IMR-90 (cell line): ENCODE measurements around the gene IP6K1. TPM values are rescaled to one million over a fixed set of nuclear protein-coding genes. Genes with fewer than 3 reads are reported as not detected.

Source experiments
- ATAC-seq: fragments of 200-7000 bp; cut with Tn5 transposase; 2 replicates; pipeline ENCODE4 v1.9.1; 2020; ENCODE audit warnings: low read depth, mild to moderate bottlenecking, moderate library complexity
- BruUV-seq: library from RNA; stranded (reverse); fragments of 400-500 nt; replicated peaks from 2 replicates; lab custom pipeline; 2021; lab: Mats Ljungman, UMichigan
- CTCF ChIA-PET: fragments of 300-600 bp; formaldehyde crosslinking; extraction: SDS; loops from one replicate; lab custom pipeline; 2021; ENCODE audit warnings: antibody characterized with exemption; lab: Yijun Ruan, JAX
- POLR2A ChIA-PET: fragments of 300-600 bp; sonication (Branson Sonifier 250); formaldehyde crosslinking; loops from one replicate; lab custom pipeline; 2022; ENCODE audit warnings: antibody characterized with exemption; ENCODE audit not compliant: unreplicated experiment; lab: Charles Lee
- DNase-seq: peaks from one replicate; pipeline ENCODE4 v3.0.0; 2013
- H2AFZ ChIP-seq: replicated peaks from 2 replicates; pipeline ENCODE3; 2013; ENCODE audit warnings: low read length, mild to moderate bottlenecking; ENCODE audit not compliant: poor library complexity
- H2AK5ac ChIP-seq: 2 replicates; pipeline ENCODE4 v1.6.1; 2013; ENCODE audit warnings: low read depth, low read length, inconsistent platforms
- H2AK9ac ChIP-seq: replicated peaks from 2 replicates; pipeline ENCODE3; 2013; ENCODE audit warnings: mild to moderate bottlenecking, low read depth, low read length, moderate library complexity; ENCODE audit not compliant: poor library complexity
- H2BK120ac ChIP-seq: 2 replicates; pipeline ENCODE4 v1.6.1; 2013; ENCODE audit warnings: low read depth, low read length, inconsistent platforms
- H2BK15ac ChIP-seq: 3 replicates; pipeline ENCODE4 v1.6.1; 2013; ENCODE audit warnings: low read depth, low read length, inconsistent platforms
- H2BK20ac ChIP-seq: 2 replicates; pipeline ENCODE4 v1.6.1; 2013; ENCODE audit warnings: low read depth, mild to moderate bottlenecking, inconsistent platforms, low read length, moderate library complexity
- H2BK5ac ChIP-seq: 2 replicates; pipeline ENCODE4 v1.6.1; 2013; ENCODE audit warnings: mild to moderate bottlenecking, low read depth, low read length, inconsistent platforms; ENCODE audit not compliant: poor library complexity, severe bottlenecking
- H3K14ac ChIP-seq: replicated peaks from 2 replicates; pipeline ENCODE4 v1.6.1; 2013; ENCODE audit warnings: low read depth, low read length, inconsistent platforms
- H3K18ac ChIP-seq: 2 replicates; pipeline ENCODE4 v1.6.1; 2013; ENCODE audit warnings: low read depth, low read length, control low read depth
- H3K23ac ChIP-seq: 2 replicates; pipeline ENCODE4 v1.6.1; 2013; ENCODE audit warnings: low read depth, low read length, inconsistent platforms
- H3K27ac ChIP-seq: 2 replicates; pipeline ENCODE4 v1.5.1; 2013; ENCODE audit warnings: mild to moderate bottlenecking, control low read depth, low read length; ENCODE audit not compliant: insufficient read depth
- H3K27me3 ChIP-seq: 2 replicates; pipeline ENCODE4 v1.6.1; 2013; ENCODE audit warnings: low read length; ENCODE audit not compliant: control insufficient read depth, insufficient read depth
- H3K36me3 ChIP-seq: 2 replicates; pipeline ENCODE4 v1.6.1; 2013; ENCODE audit warnings: low read length, mixed read lengths; ENCODE audit not compliant: control insufficient read depth, insufficient read depth
- H3K4ac ChIP-seq: 2 replicates; pipeline ENCODE4 v1.6.1; 2013; ENCODE audit warnings: low read depth, low read length, inconsistent platforms
- H3K4me1 ChIP-seq: 2 replicates; pipeline ENCODE4 v1.6.1; 2013; ENCODE audit warnings: low read length, mixed read lengths; ENCODE audit not compliant: control insufficient read depth, insufficient read depth
- H3K4me2 ChIP-seq: 2 replicates; pipeline ENCODE4 v1.6.1; 2013; ENCODE audit warnings: low read depth, mild to moderate bottlenecking, control low read depth, low read length, moderate library complexity
- H3K4me3 ChIP-seq: 2 replicates; pipeline ENCODE4 v1.5.1; 2013; ENCODE audit warnings: low read depth, mild to moderate bottlenecking, control low read depth, low read length, moderate library complexity; ENCODE audit not compliant: insufficient read depth
- H3K56ac ChIP-seq: 2 replicates; pipeline ENCODE4 v1.6.1; 2013; ENCODE audit warnings: low read length, inconsistent platforms; ENCODE audit not compliant: insufficient read depth; ENCODE audit errors: extremely low read depth
- H3K79me1 ChIP-seq, 2 experiments: 2 replicates each; pipeline ENCODE4 v1.6.1; 2013; ENCODE audit warnings: low read length in 2 of 2, inconsistent platforms in 1 of 2, low read depth in 1 of 2
- H3K9ac ChIP-seq: 2 replicates; pipeline ENCODE4 v1.6.1; 2013; ENCODE audit warnings: low read depth, low read length, control low read depth
- H3K9me1 ChIP-seq: 2 replicates; pipeline ENCODE4 v1.6.1; 2013; ENCODE audit warnings: low read length, inconsistent platforms; ENCODE audit not compliant: insufficient read depth
- H3K9me3 ChIP-seq: 2 replicates; pipeline ENCODE4 v1.6.1; 2013; ENCODE audit warnings: low read length; ENCODE audit not compliant: control insufficient read depth, insufficient read depth
- H4K20me1 ChIP-seq: 2 replicates; pipeline ENCODE4 v1.6.1; 2013; ENCODE audit warnings: low read length, inconsistent platforms; ENCODE audit not compliant: insufficient read depth
- H4K5ac ChIP-seq: 2 replicates; pipeline ENCODE4 v1.6.1; 2013; ENCODE audit warnings: mild to moderate bottlenecking, low read depth, low read length, control low read depth
- H4K8ac ChIP-seq, 2 experiments: 2 replicates each; pipeline ENCODE4 v1.6.1; 2013; ENCODE audit warnings: low read depth in 2 of 2, low read length in 2 of 2, control low read depth in 1 of 2, inconsistent platforms in 1 of 2
- H4K91ac ChIP-seq: 2 replicates; pipeline ENCODE4 v1.6.1; 2013; ENCODE audit warnings: low read depth, low read length, inconsistent platforms; ENCODE audit not compliant: insufficient read depth
- BHLHE40 ChIP-seq: fragments of 150-350 bp; IDR thresholded peaks from 2 replicates; pipeline ENCODE4 v1.6.1; 2016; ENCODE audit warnings: mild to moderate bottlenecking, low read depth, low read length
- CEBPB ChIP-seq: IDR thresholded peaks from 2 replicates; pipeline ENCODE4 v1.6.1; 2012; ENCODE audit warnings: low read depth, low read length, improper control_type of control experiment
- CHD1 ChIP-seq: IDR thresholded peaks from 2 replicates; pipeline ENCODE4 v1.6.1; 2012; ENCODE audit warnings: low read depth, low read length, improper control_type of control experiment
- CTCF ChIP-seq: conservative IDR thresholded peaks from 2 replicates; pipeline ENCODE4 v1.5.1; 2012; ENCODE audit warnings: mild to moderate bottlenecking, low read depth, low read length, improper control_type of control experiment
- FOS ChIP-seq: fragments of 150-350 bp; IDR thresholded peaks from 2 replicates; pipeline ENCODE4 v1.6.1; 2016; ENCODE audit warnings: low read depth, low read length
- MAFK ChIP-seq: IDR thresholded peaks from 2 replicates; pipeline ENCODE4 v1.6.1; 2012; ENCODE audit warnings: low read depth, low read length, improper control_type of control experiment
- MAZ ChIP-seq: IDR thresholded peaks from 2 replicates; pipeline ENCODE4 v1.6.1; 2012; ENCODE audit warnings: low read depth, mild to moderate bottlenecking, low read length, improper control_type of control experiment, moderate library complexity, borderline replicate concordance
- MXI1 ChIP-seq: IDR thresholded peaks from 2 replicates; pipeline ENCODE4 v1.6.1; 2012; ENCODE audit warnings: low read depth, mild to moderate bottlenecking, low read length, moderate library complexity, borderline replicate concordance
- NFE2L2 ChIP-seq: fragments of 150-350 bp; IDR thresholded peaks from 2 replicates; pipeline ENCODE4 v1.6.1; 2016; ENCODE audit warnings: low read depth, mild to moderate bottlenecking, low read length
- POLR2A ChIP-seq: IDR thresholded peaks from 2 replicates; pipeline ENCODE4 v1.6.1; 2012; ENCODE audit warnings: mild to moderate bottlenecking, low read depth, low read length
- RAD21 ChIP-seq: IDR thresholded peaks from 2 replicates; pipeline ENCODE4 v1.6.1; 2012; ENCODE audit warnings: low read length, improper control_type of control experiment
- RCOR1 ChIP-seq: IDR thresholded peaks from 2 replicates; pipeline ENCODE4 v1.6.1; 2012; ENCODE audit warnings: mild to moderate bottlenecking, low read length, improper control_type of control experiment; ENCODE audit not compliant: insufficient replicate concordance
- RFX5 ChIP-seq: IDR thresholded peaks from 2 replicates; pipeline ENCODE4 v1.8.0; 2012; ENCODE audit warnings: low read depth, mild to moderate bottlenecking, low read length, moderate library complexity
- SMC3 ChIP-seq: fragments of 150-350 bp; IDR thresholded peaks from 2 replicates; pipeline ENCODE4 v1.6.1; 2016; ENCODE audit warnings: low read depth, mild to moderate bottlenecking, antibody characterized with exemption, low read length, moderate library complexity
- WGBS, 2 experiments: methylation state at CpG; one replicate each; pipeline versions ENCODE4 v1.1.5 to v1.1.7; 2013; ENCODE audit warnings: missing lambda C conversion rate in 2 of 2; ENCODE audit not compliant: insufficient read length in 1 of 2; ENCODE audit errors: extremely low coverage in 2 of 2; 5-methylcytosine and 5-hydroxymethylcytosine counted together
- dilution Hi-C: fragments of 300-500 bp; cut with HindIII; formaldehyde crosslinking; loops from one replicate; pipeline ENCODE4 v1.14.3; 2018; ENCODE audit warnings: low sequenced_read_pairs; ENCODE audit not compliant: unreplicated experiment
- in situ Hi-C: fragments of 300-500 bp; cut with MboI; formaldehyde crosslinking; loops from 3 replicates; pipeline ENCODE4 v1.14.3; 2019; ENCODE audit warnings: low sequenced_read_pairs, inconsistent platforms, mixed read lengths
- intact Hi-C: fragments of 100-400 bp; cut with micrococcal nuclease; formaldehyde crosslinking; loops from 2 replicates; pipeline ENCODE4 v1.10.0; 2022
- polyA plus RNA-seq, 3 experiments: library from polyadenylated mRNA; depleted of rRNA; stranded (reverse); fragments of >200 nt; gene quantifications; 2 replicates each; pipeline ENCODE4 v1.2.3, GENCODE V29; 2012; ENCODE audit warnings: low replicate concordance in 1 of 3
- total RNA-seq: library from RNA; depleted of rRNA; stranded (reverse); fragments of >200 nt; gene quantifications from 2 replicates; pipeline ENCODE4 v1.2.3, GENCODE V29; 2012
- TF ChIP-seq, protein P1 (sequence below): fragments of 150-350 bp; IDR thresholded peaks from 2 replicates; pipeline ENCODE4 v1.6.1; 2017; ENCODE audit warnings: mild to moderate bottlenecking, antibody characterized with exemption, low read length, low read depth
- TF ChIP-seq, protein P2 (sequence below): fragments of 150-350 bp; IDR thresholded peaks from 2 replicates; pipeline ENCODE4 v1.6.1; 2016; ENCODE audit warnings: low read depth, mild to moderate bottlenecking, low read length, moderate library complexity, borderline replicate concordance

Gene IP6K1
- total and polyA plus RNA-seq, 2 of the 4 experiments (the other 2 are of a cell fraction), result 28.3 to 28.7 TPM

GRCh38 chr3:49791571-49791970 lies 5.2 kb upstream of the IP6K1 start:
- no peak overlapping the region for H3K18ac ChIP-seq
- no peak overlapping the region for H2BK5ac ChIP-seq
- H4K5ac ChIP-seq, result no peak overlapping the region
- H2AFZ ChIP-seq, result no peak overlapping the region
- H3K4me3 ChIP-seq, result no peak overlapping the region
- H2AK9ac ChIP-seq, result no peak overlapping the region
- intact Hi-C loops, result no loop called here
- dilution Hi-C loops, result no loop called here
- no peak overlapping the region for H3K56ac ChIP-seq
- H3K27ac ChIP-seq, result no peak overlapping the region
- TF ChIP-seq NFE2L2, result no peak
- no peak for TF ChIP-seq CEBPB
- no peak for TF ChIP-seq MXI1
- no peak for TF ChIP-seq FOS
- no peak for TF ChIP-seq RCOR1
- TF ChIP-seq MAZ, result no peak
- TF ChIP-seq, protein P1, sequence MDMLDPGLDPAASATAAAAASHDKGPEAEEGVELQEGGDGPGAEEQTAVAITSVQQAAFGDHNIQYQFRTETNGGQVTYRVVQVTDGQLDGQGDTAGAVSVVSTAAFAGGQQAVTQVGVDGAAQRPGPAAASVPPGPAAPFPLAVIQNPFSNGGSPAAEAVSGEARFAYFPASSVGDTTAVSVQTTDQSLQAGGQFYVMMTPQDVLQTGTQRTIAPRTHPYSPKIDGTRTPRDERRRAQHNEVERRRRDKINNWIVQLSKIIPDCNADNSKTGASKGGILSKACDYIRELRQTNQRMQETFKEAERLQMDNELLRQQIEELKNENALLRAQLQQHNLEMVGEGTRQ, result no peak
- TF ChIP-seq BHLHE40, result no peak
- no peak for TF ChIP-seq CHD1
- no peak for TF ChIP-seq MAFK
- no peak for TF ChIP-seq POLR2A
- no peak for TF ChIP-seq RFX5
- no peak for TF ChIP-seq SMC3
- no peak for TF ChIP-seq CTCF
- TF ChIP-seq, protein P2, sequence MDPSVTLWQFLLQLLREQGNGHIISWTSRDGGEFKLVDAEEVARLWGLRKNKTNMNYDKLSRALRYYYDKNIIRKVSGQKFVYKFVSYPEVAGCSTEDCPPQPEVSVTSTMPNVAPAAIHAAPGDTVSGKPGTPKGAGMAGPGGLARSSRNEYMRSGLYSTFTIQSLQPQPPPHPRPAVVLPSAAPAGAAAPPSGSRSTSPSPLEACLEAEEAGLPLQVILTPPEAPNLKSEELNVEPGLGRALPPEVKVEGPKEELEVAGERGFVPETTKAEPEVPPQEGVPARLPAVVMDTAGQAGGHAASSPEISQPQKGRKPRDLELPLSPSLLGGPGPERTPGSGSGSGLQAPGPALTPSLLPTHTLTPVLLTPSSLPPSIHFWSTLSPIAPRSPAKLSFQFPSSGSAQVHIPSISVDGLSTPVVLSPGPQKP, result no peak
- TF ChIP-seq RAD21, result no peak
- no peak overlapping the region for H3K14ac ChIP-seq
- H3K4ac ChIP-seq, result no peak overlapping the region
- peaks cover 5% of the 10 kb centered on the region for H3K4me1 ChIP-seq
- no peak overlapping the region for H2BK20ac ChIP-seq
- ChIA-PET CTCF (no interaction called here), POLR2A (no interaction called here)
- H3K27me3 ChIP-seq, result peaks cover 9% of the 10 kb centered on the region; the same call in 1 of the 2 replicates
- H3K23ac ChIP-seq, result no peak overlapping the region; the same call in 1 of the 2 replicates
- H2BK15ac ChIP-seq, result no peak overlapping the region
- H3K9ac ChIP-seq, result no peak overlapping the region
- no peak for DNase-seq
- no peak for ATAC-seq
- in situ Hi-C loops, result no loop called here
- BruUV-seq, result no TSS peak
- no peaks in the 10 kb centered on the region for H3K36me3 ChIP-seq
- H4K91ac ChIP-seq, result no peak overlapping the region
- no peaks in the 10 kb centered on the region for H3K9me3 ChIP-seq
- no peaks in the 10 kb centered on the region for H4K20me1 ChIP-seq
- H2AK5ac ChIP-seq, result no peak overlapping the region
- H3K79me1 ChIP-seq, result peaks cover 0 to 6% of the 10 kb centered on the region in 2 experiments; a peak in 2 of 4 replicates
- H4K8ac ChIP-seq, result no peak overlapping the region
- WGBS, 2 experiments, result 73% methylated on average over 2 of the region's 4 CpGs; no CpG with 5 or more reads in 1 of the 2 experiments
- H2BK120ac ChIP-seq, result no peak overlapping the region
- H3K4me2 ChIP-seq, result no peak overlapping the region
- peaks cover 5% of the 10 kb centered on the region for H3K9me1 ChIP-seq
